Fibroblast of gingiva (primary cell): ENCODE measurements around the gene STARD7.
A peak's percentile ranks its signal among the peaks of the same experiment; 100 is the strongest.
"Not testable (repeated sequence)": the region's sequence is repeated elsewhere in the genome, so short reads cannot be mapped to it uniquely, and the experiment has no call there.

Source experiments
- DNase-seq: peaks from one replicate; pipeline ENCODE4 v3.0.0-alpha.2; 2011; ENCODE audit warnings: low read depth

Gene STARD7

GRCh38 chr2:96148410-96149217, 60.0 kb downstream of the STARD7 start:
- DNase-seq: peak; percentile 64

GRCh38 chr2:96147593-96148201, 60.9 kb downstream of the STARD7 start:
- DNase-seq: no peak

- no peak for DNase-seq
Measured at GRCh38 chr2:96146881-96147592, 61.6 kb downstream of the STARD7 start.

GRCh38 chr2:96146153-96146880, 62.3 kb downstream of the STARD7 start:
- no peak for DNase-seq

- DNase-seq: no peak
Measured at GRCh38 chr2:96145848-96146152, 62.8 kb downstream of the STARD7 start.

GRCh38 chr2:96145036-96145847, 63.4 kb downstream of the STARD7 start, which contains the start of gene DUSP2:
DUSP2 (minus strand) TSS chr2:96145440; CDS start chr2:96145354, 86 bp downstream.
- peak; percentile 44 for DNase-seq

GRCh38 chr2:96144481-96145035, 64.1 kb downstream of the STARD7 start:
- DNase-seq: no peak

GRCh38 chr2:96143848-96144480, 64.7 kb downstream of the STARD7 start:
- DNase-seq: no peak

- DNase-seq: no peak
Measured at GRCh38 chr2:96143231-96143847, 65.3 kb downstream of the STARD7 start.

GRCh38 chr2:96142217-96143113, 66.2 kb downstream of the STARD7 start:
- no peak for DNase-seq

- not testable (repeated sequence) for DNase-seq
Measured at GRCh38 chr2:96141624-96141967, 67.0 kb downstream of the STARD7 start.

GRCh38 chr2:96140941-96141623, 67.5 kb downstream of the STARD7 start:
- no peak for DNase-seq

GRCh38 chr2:96139181-96139758, 69.4 kb downstream of the STARD7 start:
- DNase-seq: no peak

- DNase-seq: peak; percentile 13
Measured at GRCh38 chr2:96138179-96139145, 70.2 kb downstream of the STARD7 start, which contains the start of gene ASTL. ASTL (minus strand) TSS chr2:96138502; CDS start chr2:96138436, 66 bp downstream.

- no peak for DNase-seq
Measured at GRCh38 chr2:96137321-96138178, 71.1 kb downstream of the STARD7 start.

- no peak for DNase-seq
Measured at GRCh38 chr2:96136129-96136720, 72.4 kb downstream of the STARD7 start.
